ENCODE data around the gene SELL.
"Not testable (repeated sequence)": the region's sequence is repeated elsewhere in the genome, so short reads cannot be mapped to it uniquely, and the experiment has no call there.

SELL gene

GRCh38 chr1:169711469-169712308, at the start of gene SELL:
TSS of gene SELL (minus strand) at chr1:169711620. CDS start at chr1:169711498, 122 bp downstream.
- DNase-seq: peak in 37 of 56 donors; percentile 1 to 66 (median 9)

GRCh38 chr1:169759038-169759437, 47.6 kb upstream of the SELL start:
- DNase-seq: no peak

- no peak for DNase-seq
Observed at GRCh38 chr1:169753549-169753948, 42.1 kb upstream of the SELL start.

GRCh38 chr1:169750041-169750440, 38.6 kb upstream of the SELL start:
- DNase-seq: no peak

- DNase-seq: no peak
Observed at GRCh38 chr1:169746550-169746949, 35.1 kb upstream of the SELL start.

GRCh38 chr1:169745015-169745861, 33.8 kb upstream of the SELL start:
- no peak for DNase-seq

GRCh38 chr1:169741666-169742394, 30.4 kb upstream of the SELL start:
- no peak for DNase-seq

- no peak for DNase-seq
Observed at GRCh38 chr1:169739980-169740379, 28.6 kb upstream of the SELL start.

GRCh38 chr1:169733924-169734323, 22.5 kb upstream of the SELL start, which contains the start of gene SELE:
TSS of gene SELE (minus strand) at chr1:169734079. CDS start at chr1:169733612, 467 bp downstream.
- no peak for DNase-seq

GRCh38 chr1:169731446-169731845, 20.0 kb upstream of the SELL start:
- no peak for DNase-seq

- no peak for DNase-seq
Observed at GRCh38 chr1:169729991-169730390, 18.6 kb upstream of the SELL start.

- no peak for DNase-seq
Observed at GRCh38 chr1:169727307-169727706, 15.9 kb upstream of the SELL start.

- DNase-seq: no peak
Observed at GRCh38 chr1:169726851-169727250, 15.4 kb upstream of the SELL start.

GRCh38 chr1:169725930-169726329, 14.5 kb upstream of the SELL start:
- DNase-seq: no peak

GRCh38 chr1:169724168-169724567, 12.7 kb upstream of the SELL start:
- DNase-seq: no peak

- DNase-seq: no peak
Observed at GRCh38 chr1:169723763-169724162, 12.3 kb upstream of the SELL start.

GRCh38 chr1:169722779-169723178, 11.4 kb upstream of the SELL start:
- DNase-seq: no peak

GRCh38 chr1:169715100-169715499, 3.7 kb upstream of the SELL start:
- not testable (repeated sequence) for DNase-seq

GRCh38 chr1:169713090-169713489, 1.7 kb upstream of the SELL start:
- not testable (repeated sequence) for DNase-seq

- DNase-seq: no peak
Observed at GRCh38 chr1:169712309-169712631, 850 bp upstream of the SELL start.

GRCh38 chr1:169708647-169709046, 2.8 kb downstream of the SELL start:
- no peak for DNase-seq
